GM23248 (cell line): Measurements from ENCODE around the gene PRKAB1.

Experiments used
- EZH2 ChIP-seq: fragments of 200-600 bp; sonication (generic); IDR thresholded peaks from 2 replicates; pipeline ENCODE4 v1.6.1; 2018; ENCODE audit warnings: antibody characterized with exemption, mild to moderate bottlenecking; ENCODE audit not compliant: insufficient read depth, poor library complexity, severe bottlenecking
- EZH2phosphoT487 ChIP-seq: fragments of 200-600 bp; sonication (generic); IDR thresholded peaks from 2 replicates; pipeline ENCODE4 v1.6.1; 2018; ENCODE audit warnings: antibody characterized with exemption, moderate library complexity, mild to moderate bottlenecking, low read depth; ENCODE audit not compliant: insufficient read depth

DNA sequence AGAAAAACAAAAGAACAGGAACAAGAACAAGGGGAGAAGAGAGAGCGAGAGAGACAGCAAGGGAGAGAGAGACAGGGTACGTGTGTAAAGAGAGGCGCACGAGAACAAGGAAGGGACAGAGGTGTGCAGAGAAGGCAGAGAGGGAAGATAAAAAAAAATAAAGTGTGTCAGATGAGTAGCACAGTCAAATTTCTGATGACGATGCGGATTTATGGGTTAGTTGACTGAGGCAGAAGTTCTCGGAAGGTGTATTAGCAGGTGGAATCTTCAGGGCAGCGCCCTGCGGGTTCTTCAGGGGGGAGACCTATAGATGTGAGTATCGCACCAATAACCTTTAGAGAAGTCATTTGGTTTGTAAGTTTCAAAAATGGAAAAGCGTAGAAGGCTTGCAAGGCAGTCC lies 44.8 kb downstream of the PRKAB1 start:
- TF ChIP-seq EZH2phosphoT487: no peak
- no peak for TF ChIP-seq EZH2
